ENCODE results near the gene SRPK3. TPM values are rescaled to one million over a fixed set of nuclear protein-coding genes. Genes with fewer than 3 reads are reported as not detected.

SRPK3 gene
- total and polyA plus RNA-seq, 2 donors (not counting 3 experiments of a cell fraction or from before 2014, with no cell fraction given), result 0.25 to 0.40 TPM

- H3K9me1 ChIP-seq (replicated peaks; ENCODE audit: control insufficient read depth, extremely low read depth, insufficient read depth, low read length), result no peaks in the 10 kb centered on the region
- CTCF ChIA-PET, result interaction anchor here (1.2 kb wide), 1 partner anchor 11 kb away, joined by 3 read pairs; no protein-coding TSS in a partner anchor
- DNase-seq (ENCODE audit: low read depth, low spot score) (no peak), FAIRE-seq (no peak)
- no peak overlapping the region for H3K4me2 ChIP-seq (ENCODE audit: insufficient read depth, low read length)
- no peak overlapping the region for H3K27ac ChIP-seq (ENCODE audit: insufficient read depth, low read depth, low read length)
- H3K27me3 ChIP-seq (ENCODE audit: control insufficient read depth in 2 of 2, insufficient read depth in 2 of 2, low read length in 2 of 2), result no peaks in the 10 kb centered on the region
- TF ChIP-seq MAX (IDR thresholded peaks at IDR 0.05; ENCODE audit: insufficient read depth, insufficient read length), result no peak
- TF ChIP-seq FOS (IDR thresholded peaks at IDR 0.05; ENCODE audit: borderline replicate concordance, insufficient read depth, low read length), result no peak
- TF ChIP-seq GATA2 (IDR thresholded peaks at IDR 0.05; ENCODE audit: insufficient read depth, insufficient read length, low read depth, low read length), result no peak
- no peak for TF ChIP-seq JUN (IDR thresholded peaks at IDR 0.05; ENCODE audit: borderline replicate concordance, insufficient read depth, insufficient read length, low read depth)
- TF ChIP-seq POLR2AphosphoS5 (IDR thresholded peaks at IDR 0.05; ENCODE audit: insufficient read depth, low read depth, low read length), result no peak
- no peak for TF ChIP-seq MYC (IDR thresholded peaks at IDR 0.05; ENCODE audit: low read depth, low read length)
- no peak for TF ChIP-seq CTCF (IDR thresholded peaks at IDR 0.05; ENCODE audit: extremely low read depth in 1 of 2, insufficient read depth in 1 of 2, low read depth in 1 of 2, low read length in 2 of 2)
- BruUV-seq (replicated peaks), result no TSS peak
- no peak overlapping the region for H3K4me3 ChIP-seq (replicated peaks in 1 of 3; ENCODE audit: insufficient read depth in 1 of 3, low read depth in 1 of 3, low read length in 3 of 3)
- no peaks in the 10 kb centered on the region for H4K20me1 ChIP-seq (replicated peaks; ENCODE audit: control insufficient read depth, extremely low read depth, insufficient read depth, low read length)
- no peak overlapping the region for H2AFZ ChIP-seq (ENCODE audit: low read depth, low read length)
- H3K9me3 ChIP-seq (replicated peaks; ENCODE audit: control insufficient read depth, insufficient read depth, low read length), result no peaks in the 10 kb centered on the region
- POLR2A ChIA-PET, result no interaction called here
- no peaks in the 10 kb centered on the region for H3K79me2 ChIP-seq (ENCODE audit: control insufficient read depth, insufficient read depth, low read length)
- intact Hi-C loops (cut with micrococcal nuclease), result no loop called here
- no peak overlapping the region for H3K9ac ChIP-seq (replicated peaks; ENCODE audit: extremely low read depth, insufficient read depth, low read length)
- peaks cover 0 to 20% of the 10 kb centered on the region in 2 experiments for H3K36me3 ChIP-seq (ENCODE audit: control insufficient read depth in 2 of 2, extremely low read depth in 1 of 2, insufficient read depth in 2 of 2, low read length in 2 of 2)
- dilution Hi-C loops (cut with MboI; ENCODE audit: extremely low pct_ligation_motif_present, low sequenced_read_pairs), result no loop called here
- peaks cover 4% of the 10 kb centered on the region for H3K4me1 ChIP-seq (ENCODE audit: control insufficient read depth, extremely low read depth, insufficient read depth, low read length)
Measured at GRCh38 chrX:153770601-153771414, 10.0 kb upstream of the SRPK3 start.

All from endothelial cell of umbilical vein (primary cell).